ENCODE results near the gene PRSS27. TPM values are rescaled to one million over a fixed set of nuclear protein-coding genes. Genes with fewer than 3 reads are reported as not detected.
"Not testable (repeated sequence)": the region's sequence is repeated elsewhere in the genome, so short reads cannot be mapped to it uniquely, and the experiment has no call there.

The PRSS27 gene
- total RNA-seq, 2 donors from 2014 or later = 0.51 TPM; not detected in 1

- TF ChIP-seq CTCF (IDR thresholded peaks at IDR 0.05) = no peak
- Histone ChIP-seq H3K4me3 (no peak overlapping the region), H3K36me3 (no peaks in the 10 kb centered on the region), H3K27me3 (no peaks in the 10 kb centered on the region), H3K27ac (no peak overlapping the region), H3K4me1 (peaks cover 0 to 51% of the 10 kb centered on the region in 2 donors), H3K9me3 (no peaks in the 10 kb centered on the region)
- DNase-seq (ENCODE audit: low spot score) = no peak
Observed at GRCh38 chr16:2687531-2688308, 32.3 kb downstream of the PRSS27 start.

GRCh38 chr16:2686912-2687507 lies 33.0 kb downstream of the PRSS27 start:
- no peak for DNase-seq (ENCODE audit: low spot score)
- Histone ChIP-seq H3K9me3 (no peaks in the 10 kb centered on the region), H3K27me3 (no peaks in the 10 kb centered on the region), H3K4me3 (no peak overlapping the region), H3K4me1 (peaks cover 0 to 44% of the 10 kb centered on the region in 2 donors), H3K27ac (no peak overlapping the region), H3K36me3 (no peaks in the 10 kb centered on the region)
- no peak for TF ChIP-seq CTCF (IDR thresholded peaks at IDR 0.05)

GRCh38 chr16:2686075-2686474 lies 33.9 kb downstream of the PRSS27 start:
- H3K4me1 ChIP-seq = peaks cover 0 to 44% of the 10 kb centered on the region in 2 donors
- DNase-seq (ENCODE audit: low spot score) = not testable (repeated sequence)

GRCh38 chr16:2683041-2683440 lies 37.0 kb downstream of the PRSS27 start:
- DNase-seq (ENCODE audit: low spot score); H3K36me3 ChIP-seq; H3K9me3 ChIP-seq; H3K27me3 ChIP-seq: not testable (repeated sequence)
- Histone ChIP-seq H3K27ac (peak overlapping the region; percentile 84 to 88), H3K4me1 (peaks cover 0 to 31% of the 10 kb centered on the region in 2 donors), H3K4me3 (peak overlapping the region; percentile 85 to 97)

More at GRCh38 chr16:2686075-2686474, 33.9 kb downstream of the PRSS27 start:
- H3K27ac ChIP-seq, H3K36me3 ChIP-seq, H3K9me3 ChIP-seq, H3K27me3 ChIP-seq, H3K4me3 ChIP-seq: not testable (repeated sequence)

GRCh38 chr16:2682209-2683021 lies 37.6 kb downstream of the PRSS27 start, which contains the start of gene KCTD5:
Gene KCTD5, plus strand, starts transcription at chr16:2682523. Its CDS starts 26 bp downstream, at chr16:2682549.
- H3K4me3 ChIP-seq = peak within 1 kb of the TSS; percentile 85 to 97
- no peaks in the 10 kb centered on the region for H3K27me3 ChIP-seq
- no peaks in the 10 kb centered on the region for H3K36me3 ChIP-seq
- no peak for TF ChIP-seq CTCF (IDR thresholded peaks at IDR 0.05)
- peak; percentile 97 for DNase-seq (ENCODE audit: low spot score)
- H3K9me3 ChIP-seq = no peaks in the 10 kb centered on the region
- H3K27ac ChIP-seq = peak within 1 kb of the TSS; percentile 84 to 88
- peaks cover 0 to 26% of the 10 kb centered on the region in 2 donors for H3K4me1 ChIP-seq

- not testable (repeated sequence) for DNase-seq (ENCODE audit: low spot score); H3K27me3 ChIP-seq; H3K27ac ChIP-seq; H3K9me3 ChIP-seq; H3K36me3 ChIP-seq; H3K4me3 ChIP-seq
- H3K4me1 ChIP-seq = peaks cover 0 to 24% of the 10 kb centered on the region in 2 donors
Observed at GRCh38 chr16:2680360-2680759, 39.7 kb downstream of the PRSS27 start.

GRCh38 chr16:2679902-2680301 lies 40.1 kb downstream of the PRSS27 start:
- H3K36me3 ChIP-seq; H3K27me3 ChIP-seq; H3K27ac ChIP-seq; H3K4me3 ChIP-seq; H3K9me3 ChIP-seq; DNase-seq (ENCODE audit: low spot score): not testable (repeated sequence)
- H3K4me1 ChIP-seq = peaks cover 0 to 24% of the 10 kb centered on the region in 2 donors

GRCh38 chr16:2678206-2678965 lies 41.6 kb downstream of the PRSS27 start:
- DNase-seq (ENCODE audit: low spot score); H3K36me3 ChIP-seq; H3K27ac ChIP-seq; H3K27me3 ChIP-seq; H3K4me3 ChIP-seq; H3K9me3 ChIP-seq: not testable (repeated sequence)
- H3K4me1 ChIP-seq = peaks cover 0 to 18% of the 10 kb centered on the region in 2 donors

GRCh38 chr16:2676937-2677336 lies 43.1 kb downstream of the PRSS27 start:
- not testable (repeated sequence) for H3K27me3 ChIP-seq; DNase-seq (ENCODE audit: low spot score); H3K9me3 ChIP-seq; H3K4me3 ChIP-seq; H3K36me3 ChIP-seq
- Histone ChIP-seq H3K27ac (peak overlapping the region in 1 of 2 donors; percentile 52), H3K4me1 (peaks cover 0 to 18% of the 10 kb centered on the region in 2 donors)
